PC-3 (cell line): Measurements from ENCODE around the gene SULT2B1. TPM values are rescaled to one million over a fixed set of nuclear protein-coding genes. Genes with fewer than 3 reads are reported as not detected.

Source experiments
- ATAC-seq: fragments of 200-7000 bp; cut with Tn5 transposase; 2 replicates; pipeline ENCODE4 v1.9.1; 2020; ENCODE audit warnings: mild to moderate bottlenecking, moderate library complexity
- BruUV-seq: library from RNA; stranded (reverse); fragments of 400-500 nt; replicated peaks from 2 replicates; lab custom pipeline; 2021; lab: Mats Ljungman, UMichigan
- CTCF ChIA-PET: fragments of 300-600 bp; sonication (Branson Sonifier 250); formaldehyde crosslinking; loops from one replicate; lab custom pipeline; 2022; ENCODE audit warnings: antibody characterized with exemption; lab: Charles Lee
- POLR2A ChIA-PET: fragments of 300-600 bp; sonication (Branson Sonifier 250); formaldehyde crosslinking; loops from one replicate; lab custom pipeline; 2022; ENCODE audit warnings: antibody characterized with exemption; ENCODE audit not compliant: unreplicated experiment; lab: Charles Lee
- DNase-seq: peaks from one replicate; pipeline ENCODE4 v3.0.0-alpha.2; 2015
- H2AFZ ChIP-seq: fragments of 300-600 bp; sonication (generic); 2 replicates; pipeline ENCODE4 v1.6.0; 2016; ENCODE audit warnings: antibody characterized with exemption, low read length
- H3F3A ChIP-seq: fragments of 300-600 bp; sonication (generic); one replicate; pipeline ENCODE4 v1.6.0; 2017; ENCODE audit warnings: antibody characterized with exemption, low read length, control low read depth, mild to moderate bottlenecking; ENCODE audit not compliant: unreplicated experiment
- H3K27ac ChIP-seq: fragments of 300-600 bp; sonication (generic); 2 replicates; pipeline ENCODE4 v1.5.1; 2016; ENCODE audit warnings: mild to moderate bottlenecking, low read length
- H3K27me3 ChIP-seq: fragments of 300-600 bp; sonication (generic); 2 replicates; pipeline ENCODE4 v1.6.1; 2016; ENCODE audit warnings: low read length, mixed read lengths
- H3K36me3 ChIP-seq: fragments of 300-600 bp; sonication (generic); 2 replicates; pipeline ENCODE4 v1.6.1; 2016; ENCODE audit warnings: low read depth, mixed run types, low read length, mixed read lengths
- H3K4me1 ChIP-seq: fragments of 300-600 bp; sonication (generic); 2 replicates; pipeline ENCODE4 v1.5.1; 2016; ENCODE audit warnings: low read length; ENCODE audit not compliant: insufficient read depth
- H3K4me2 ChIP-seq: fragments of 300-600 bp; sonication (generic); 2 replicates; pipeline ENCODE4 v1.6.0; 2016; ENCODE audit warnings: low read length
- H3K4me3 ChIP-seq: fragments of 300-600 bp; sonication (generic); 2 replicates; pipeline ENCODE4 v1.5.1; 2016; ENCODE audit warnings: mild to moderate bottlenecking, low read length, mixed read lengths
- H3K79me2 ChIP-seq: fragments of 300-600 bp; sonication (generic); 2 replicates; pipeline ENCODE4 v1.6.1; 2017; ENCODE audit warnings: low read length, mixed read lengths
- H3K9ac ChIP-seq: fragments of 300-600 bp; sonication (generic); 2 replicates; pipeline ENCODE4 v1.6.0; 2016; ENCODE audit warnings: mild to moderate bottlenecking, low read length
- H3K9me2 ChIP-seq: fragments of 300-600 bp; sonication (generic); replicated peaks from 2 replicates; pipeline ENCODE4 v1.6.1; 2016; ENCODE audit warnings: mixed run types, low read length, mixed read lengths
- H3K9me3 ChIP-seq: fragments of 300-600 bp; sonication (generic); 2 replicates; pipeline ENCODE4 v1.6.1; 2016; ENCODE audit warnings: low read length, mixed read lengths
- H4K20me1 ChIP-seq: fragments of 300-600 bp; sonication (generic); 2 replicates; pipeline ENCODE4 v1.6.1; 2016; ENCODE audit warnings: low read length, mixed read lengths
- EZH2 ChIP-seq: fragments of 300-600 bp; sonication (generic); IDR thresholded peaks from one replicate; pipeline ENCODE4 v1.6.1; 2017; ENCODE audit warnings: antibody characterized with exemption, mild to moderate bottlenecking, low read length; ENCODE audit not compliant: unreplicated experiment
- EZH2phosphoT487 ChIP-seq: fragments of 300-600 bp; sonication (generic); IDR thresholded peaks from 2 replicates; pipeline ENCODE4 v1.6.1; 2018; ENCODE audit warnings: mild to moderate bottlenecking, antibody characterized with exemption, low read length, borderline replicate concordance
- intact Hi-C: fragments of 100-400 bp; cut with micrococcal nuclease; formaldehyde crosslinking; loops from 2 replicates; pipeline ENCODE4 v1.9.0; 2023
- total RNA-seq: library from RNA; depleted of rRNA; stranded (reverse); fragments of >200 nt; gene quantifications from 2 replicates; pipeline ENCODE4 v1.2.3, GENCODE V29; 2014
- TF ChIP-seq, protein P1 (sequence below): fragments of 300-600 bp; sonication (generic); conservative IDR thresholded peaks from 2 replicates; pipeline ENCODE4 v1.5.1; 2017; ENCODE audit warnings: antibody characterized with exemption, low read depth, mild to moderate bottlenecking, low read length

Gene SULT2B1
- total RNA-seq, 1 experiment from 2014 or later, result 6.7 TPM

DNA sequence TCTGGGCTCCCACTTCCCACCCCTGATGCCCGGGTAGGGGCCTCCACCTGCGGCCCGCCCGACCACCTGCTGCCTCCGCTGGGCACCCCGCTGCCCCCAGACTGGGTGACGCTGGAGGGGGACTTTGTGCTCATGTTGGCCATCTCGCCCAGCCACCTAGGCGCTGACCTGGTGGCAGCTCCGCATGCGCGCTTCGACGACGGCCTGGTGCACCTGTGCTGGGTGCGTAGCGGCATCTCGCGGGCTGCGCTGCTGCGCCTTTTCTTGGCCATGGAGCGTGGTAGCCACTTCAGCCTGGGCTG, 77.3 kb downstream of the SULT2B1 start:
- ATAC-seq, result no peak
- H3K9me2 ChIP-seq, result no peaks in the 10 kb centered on the region
- CTCF ChIA-PET, result no interaction called here

DNA sequence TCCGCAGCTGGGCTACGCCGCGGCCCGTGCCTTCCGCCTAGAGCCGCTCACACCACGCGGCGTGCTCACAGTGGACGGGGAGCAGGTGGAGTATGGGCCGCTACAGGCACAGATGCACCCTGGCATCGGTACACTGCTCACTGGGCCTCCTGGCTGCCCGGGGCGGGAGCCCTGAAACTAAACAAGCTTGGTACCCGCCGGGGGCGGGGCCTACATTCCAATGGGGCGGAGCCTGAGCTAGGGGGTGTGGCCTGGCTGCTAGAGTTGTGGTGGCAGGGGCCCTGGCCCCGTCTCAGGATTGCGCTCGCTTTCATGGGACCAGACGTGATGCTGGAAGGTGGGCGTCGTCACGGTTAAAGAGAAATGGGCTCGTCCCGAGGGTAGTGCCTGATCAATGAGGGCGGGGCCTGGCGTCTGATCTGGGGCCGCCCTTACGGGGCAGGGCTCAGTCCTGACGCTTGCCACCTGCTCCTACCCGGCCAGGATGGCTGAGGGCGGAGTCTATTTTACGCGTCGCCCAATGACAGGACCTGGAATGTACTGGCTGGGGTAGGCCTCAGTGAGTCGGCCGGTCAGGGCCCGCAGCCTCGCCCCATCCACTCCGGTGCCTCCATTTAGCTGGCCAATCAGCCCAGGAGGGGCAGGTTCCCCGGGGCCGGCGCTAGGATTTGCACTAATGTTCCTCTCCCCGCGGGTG, 77.8 kb downstream of the SULT2B1 start:
- H4K20me1 ChIP-seq, result no peaks in the 10 kb centered on the region
- H3K4me3 ChIP-seq, result no peak overlapping the region
- no TSS peak for BruUV-seq
- no peaks in the 10 kb centered on the region for H3K27me3 ChIP-seq
- intact Hi-C loops, result no loop called here
- no peak overlapping the region for H3K4me2 ChIP-seq
- H3K79me2 ChIP-seq, result no peaks in the 10 kb centered on the region
- ChIA-PET CTCF (no interaction called here), POLR2A (no interaction called here)
- no peaks in the 10 kb centered on the region for H3K36me3 ChIP-seq
- no peak for ATAC-seq
- no peak overlapping the region for H3K9ac ChIP-seq
- H3K27ac ChIP-seq, result no peak overlapping the region
- H3F3A ChIP-seq, result no peaks in the 10 kb centered on the region
- no peak overlapping the region for H2AFZ ChIP-seq
- DNase-seq, result no peak
- TF ChIP-seq EZH2, result no peak
- no peak for TF ChIP-seq EZH2phosphoT487
- TF ChIP-seq, protein P1, sequence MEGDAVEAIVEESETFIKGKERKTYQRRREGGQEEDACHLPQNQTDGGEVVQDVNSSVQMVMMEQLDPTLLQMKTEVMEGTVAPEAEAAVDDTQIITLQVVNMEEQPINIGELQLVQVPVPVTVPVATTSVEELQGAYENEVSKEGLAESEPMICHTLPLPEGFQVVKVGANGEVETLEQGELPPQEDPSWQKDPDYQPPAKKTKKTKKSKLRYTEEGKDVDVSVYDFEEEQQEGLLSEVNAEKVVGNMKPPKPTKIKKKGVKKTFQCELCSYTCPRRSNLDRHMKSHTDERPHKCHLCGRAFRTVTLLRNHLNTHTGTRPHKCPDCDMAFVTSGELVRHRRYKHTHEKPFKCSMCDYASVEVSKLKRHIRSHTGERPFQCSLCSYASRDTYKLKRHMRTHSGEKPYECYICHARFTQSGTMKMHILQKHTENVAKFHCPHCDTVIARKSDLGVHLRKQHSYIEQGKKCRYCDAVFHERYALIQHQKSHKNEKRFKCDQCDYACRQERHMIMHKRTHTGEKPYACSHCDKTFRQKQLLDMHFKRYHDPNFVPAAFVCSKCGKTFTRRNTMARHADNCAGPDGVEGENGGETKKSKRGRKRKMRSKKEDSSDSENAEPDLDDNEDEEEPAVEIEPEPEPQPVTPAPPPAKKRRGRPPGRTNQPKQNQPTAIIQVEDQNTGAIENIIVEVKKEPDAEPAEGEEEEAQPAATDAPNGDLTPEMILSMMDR, result no peak
- no peaks in the 10 kb centered on the region for H3K9me2 ChIP-seq
- H3K4me1 ChIP-seq, result peaks cover 9% of the 10 kb centered on the region
- H3K9me3 ChIP-seq, result no peaks in the 10 kb centered on the region

More for the DNA sequence above, 77.3 kb downstream of the SULT2B1 start:
- Histone ChIP-seq H3K4me1 (peaks cover 5% of the 10 kb centered on the region), H3K9me3 (no peaks in the 10 kb centered on the region), H2AFZ (no peak overlapping the region), H4K20me1 (no peaks in the 10 kb centered on the region), H3K36me3 (no peaks in the 10 kb centered on the region), H3K9ac (no peak overlapping the region), H3K27ac (no peak overlapping the region), H3K4me3 (no peak overlapping the region), H3K27me3 (no peaks in the 10 kb centered on the region), H3F3A (no peaks in the 10 kb centered on the region), H3K4me2 (no peak overlapping the region), H3K79me2 (no peaks in the 10 kb centered on the region)
- no peak for DNase-seq
- POLR2A ChIA-PET, result no interaction called here
- intact Hi-C loops, result no loop called here
- TF ChIP-seq EZH2phosphoT487, result no peak
- TF ChIP-seq EZH2, result no peak
- TF ChIP-seq, protein P1, result no peak
- no TSS peak for BruUV-seq

DNA sequence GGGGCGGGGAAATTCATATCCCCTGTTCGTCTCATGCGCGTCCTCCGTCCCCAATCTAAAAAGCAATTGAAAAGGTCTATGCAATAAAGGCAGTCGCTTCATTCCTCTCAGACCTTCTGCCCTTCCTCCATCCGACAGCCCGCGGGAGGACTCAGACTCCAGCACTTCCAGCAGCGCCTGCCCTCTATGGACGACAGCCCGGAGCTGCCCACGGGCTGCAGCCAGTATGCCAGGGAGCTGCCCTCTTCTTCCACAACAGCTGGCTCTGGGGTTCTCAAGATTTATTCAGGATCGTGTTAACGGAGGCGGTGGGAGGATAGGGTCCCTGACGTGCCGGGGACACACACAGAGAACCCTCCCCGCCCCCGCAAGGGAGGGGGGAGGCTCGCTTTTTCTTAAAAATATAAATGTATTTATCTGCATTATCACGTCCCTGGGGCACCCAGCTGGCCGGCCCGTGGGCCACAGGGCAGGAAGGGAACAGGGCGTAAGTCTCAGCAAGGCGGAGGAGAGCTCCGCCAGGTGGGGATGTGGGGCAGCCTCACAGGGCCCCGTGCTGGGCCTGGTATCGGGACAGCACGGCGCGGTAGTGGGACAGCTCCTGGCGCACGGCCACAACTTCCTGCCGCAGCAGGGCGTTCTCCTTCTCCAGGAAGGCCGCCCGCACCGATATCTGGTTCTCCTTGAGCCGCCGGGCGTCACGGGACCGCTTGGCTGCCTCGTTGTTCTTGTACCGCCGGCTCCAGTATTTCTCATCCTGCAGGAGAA, 78.5 kb downstream of the SULT2B1 start:
- Histone ChIP-seq H3K27ac (no peak overlapping the region), H3K4me1 (peaks cover 15% of the 10 kb centered on the region)

More for the DNA sequence above, 78.5 kb downstream of the SULT2B1 start:
- BruUV-seq, result no TSS peak
- H3K9me3 ChIP-seq, result no peaks in the 10 kb centered on the region
- H3K4me2 ChIP-seq, result no peak overlapping the region
- intact Hi-C loops, result no loop called here
- H4K20me1 ChIP-seq, result no peaks in the 10 kb centered on the region
- H3K9ac ChIP-seq, result no peak overlapping the region
- ATAC-seq (no peak), DNase-seq (no peak)
- ChIA-PET POLR2A (no interaction called here), CTCF (no interaction called here)
- H3K27me3 ChIP-seq, result no peaks in the 10 kb centered on the region
- H3K79me2 ChIP-seq, result no peaks in the 10 kb centered on the region
- H3F3A ChIP-seq, result peaks cover 3% of the 10 kb centered on the region
- no peak overlapping the region for H2AFZ ChIP-seq
- H3K9me2 ChIP-seq, result no peaks in the 10 kb centered on the region
- TF ChIP-seq EZH2phosphoT487, result no peak
- no peak for TF ChIP-seq EZH2
- TF ChIP-seq, protein P1, result no peak
- H3K36me3 ChIP-seq, result no peaks in the 10 kb centered on the region
- H3K4me3 ChIP-seq, result no peak overlapping the region
